Measurements from ENCODE around the gene NAA80. TPM values are rescaled to one million over a fixed set of nuclear protein-coding genes. Genes with fewer than 3 reads are reported as not detected.

NAA80 gene
- total and polyA plus RNA-seq, 2 of the 8 experiments (the other 6 are each of a cell fraction or from before 2014, with no cell fraction given), result 11.3 to 16.7 TPM

GRCh38 chr3:50320853-50321335, 21.7 kb upstream of the NAA80 start (continued):
- TF ChIP-seq TCF12 (IDR thresholded peaks at IDR 0.05; ENCODE audit: low read depth, low read length) (no peak), RNF2 (IDR thresholded peaks at IDR 0.05; ENCODE audit: borderline replicate concordance, low read depth, low read length, missing control alignments, poor library complexity, severe bottlenecking) (no peak), PHF8 (conservative IDR thresholded peaks at IDR 0.05; ENCODE audit: low read depth, low read length) (no peak), MAX (IDR thresholded peaks at IDR 0.05) (peak; percentile 72)
- TF ChIP-seq, protein P1, sequence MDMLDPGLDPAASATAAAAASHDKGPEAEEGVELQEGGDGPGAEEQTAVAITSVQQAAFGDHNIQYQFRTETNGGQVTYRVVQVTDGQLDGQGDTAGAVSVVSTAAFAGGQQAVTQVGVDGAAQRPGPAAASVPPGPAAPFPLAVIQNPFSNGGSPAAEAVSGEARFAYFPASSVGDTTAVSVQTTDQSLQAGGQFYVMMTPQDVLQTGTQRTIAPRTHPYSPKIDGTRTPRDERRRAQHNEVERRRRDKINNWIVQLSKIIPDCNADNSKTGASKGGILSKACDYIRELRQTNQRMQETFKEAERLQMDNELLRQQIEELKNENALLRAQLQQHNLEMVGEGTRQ (IDR thresholded peaks at IDR 0.05; ENCODE audit: low read length), result 0 out of 2 replicates have a peak, but pooled peaks have one; percentile 35
- TF ChIP-seq, protein P2, sequence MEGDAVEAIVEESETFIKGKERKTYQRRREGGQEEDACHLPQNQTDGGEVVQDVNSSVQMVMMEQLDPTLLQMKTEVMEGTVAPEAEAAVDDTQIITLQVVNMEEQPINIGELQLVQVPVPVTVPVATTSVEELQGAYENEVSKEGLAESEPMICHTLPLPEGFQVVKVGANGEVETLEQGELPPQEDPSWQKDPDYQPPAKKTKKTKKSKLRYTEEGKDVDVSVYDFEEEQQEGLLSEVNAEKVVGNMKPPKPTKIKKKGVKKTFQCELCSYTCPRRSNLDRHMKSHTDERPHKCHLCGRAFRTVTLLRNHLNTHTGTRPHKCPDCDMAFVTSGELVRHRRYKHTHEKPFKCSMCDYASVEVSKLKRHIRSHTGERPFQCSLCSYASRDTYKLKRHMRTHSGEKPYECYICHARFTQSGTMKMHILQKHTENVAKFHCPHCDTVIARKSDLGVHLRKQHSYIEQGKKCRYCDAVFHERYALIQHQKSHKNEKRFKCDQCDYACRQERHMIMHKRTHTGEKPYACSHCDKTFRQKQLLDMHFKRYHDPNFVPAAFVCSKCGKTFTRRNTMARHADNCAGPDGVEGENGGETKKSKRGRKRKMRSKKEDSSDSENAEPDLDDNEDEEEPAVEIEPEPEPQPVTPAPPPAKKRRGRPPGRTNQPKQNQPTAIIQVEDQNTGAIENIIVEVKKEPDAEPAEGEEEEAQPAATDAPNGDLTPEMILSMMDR (IDR thresholded peaks at IDR 0.05; ENCODE audit: control extremely low read depth in 1 of 3, insufficient read depth in 1 of 3, low read depth in 1 of 3, low read length in 3 of 3), result no peak

Data from H1 (cell line).